ENCODE results near the gene INAFM2. TPM values are rescaled to one million over a fixed set of nuclear protein-coding genes. Genes with fewer than 3 reads are reported as not detected.

The INAFM2 gene
- total and polyA plus RNA-seq, 10 of the 15 experiments (the other 5 are each of a cell fraction or from before 2014, with no cell fraction given), result 0.75 to 8.1 (median 3.9) TPM

GRCh38 chr15:40357246-40357645 lies 33.8 kb downstream of the INAFM2 start:
- Histone ChIP-seq H3K36me3 (ENCODE audit: control insufficient read depth in 2 of 2, insufficient read depth in 2 of 2, low read length in 1 of 2) (no peaks in the 10 kb centered on the region), H3K4me3 (no peak overlapping the region), H2AFZ (ENCODE audit: control insufficient read depth, low read depth, low read length) (no peak overlapping the region), H3K9me3 (replicated peaks; ENCODE audit: control insufficient read depth, insufficient read depth, low read length) (no peaks in the 10 kb centered on the region), H3K27ac (ENCODE audit: control insufficient read depth, insufficient read depth) (no peak overlapping the region), H3K27me3 (replicated peaks in 1 of 2; ENCODE audit: control insufficient read depth in 2 of 2, insufficient read depth in 2 of 2, low read length in 1 of 2) (peaks cover 0 to 6% of the 10 kb centered on the region in 2 experiments; a peak in 3 of 4 replicates), H4K20me1 (ENCODE audit: control insufficient read depth, insufficient read depth) (no peaks in the 10 kb centered on the region), H3K9ac (ENCODE audit: control insufficient read depth, insufficient read depth, low read length) (no peak overlapping the region), H3K4me1 (ENCODE audit: control insufficient read depth, insufficient read depth, low read length) (peaks cover 5% of the 10 kb centered on the region; the same call in 1 of the 2 replicates), H3K4me2 (ENCODE audit: control insufficient read depth, insufficient read depth) (no peak overlapping the region), H3K79me2 (ENCODE audit: control insufficient read depth, insufficient read depth, low read length) (no peaks in the 10 kb centered on the region)
- in situ Hi-C loops (cut with MboI), result loop anchor here (5.0 kb wide), 1 partner anchor 50 kb away; the partner anchor contains the start of gene PLCB2
- no peak for DNase-seq (ENCODE audit: low read depth, low spot score)
- BruUV-seq (replicated peaks), result no TSS peak
- ChIA-PET RAD21 (ENCODE audit: unreplicated experiment) (no interaction called here), SMC1A (ENCODE audit: uncharacterized antibody, unreplicated experiment) (interaction anchor here (0.7 kb wide), 1 partner anchor 51 kb away, joined by 3 read pairs; no protein-coding TSS in a partner anchor), CTCF (interaction anchor here (1.3 to 1.9 kb wide), 3 partner anchors 13 to 140 kb away, joined by 4 to 5 read pairs (median 4); no protein-coding TSS in a partner anchor), POLR2A (no interaction called here)
- no peak for FAIRE-seq
- 0% methylated on average over 1 of the region's 1 CpG for WGBS (ENCODE audit: insufficient coverage, insufficient replicate concordance, low lambda C conversion rate, missing lambda C conversion rate)
- TF ChIP-seq ZNF384 (IDR thresholded peaks at IDR 0.05; ENCODE audit: borderline replicate concordance, low read depth, low read length), result no peak
- TF ChIP-seq ETV6 (conservative IDR thresholded peaks at IDR 0.05 in 1 of 2, IDR thresholded peaks at IDR 0.05 in 1 of 2; ENCODE audit: borderline replicate concordance in 1 of 2, low read depth in 1 of 2), result no peak
- no peak for TF ChIP-seq ZSCAN29 (IDR thresholded peaks at IDR 0.05)
- TF ChIP-seq STAT1 (conservative IDR thresholded peaks at IDR 0.05), result no peak
- no peak for TF ChIP-seq ATF7 (IDR thresholded peaks at IDR 0.05; ENCODE audit: low read depth)
- TF ChIP-seq ATF3 (IDR thresholded peaks at IDR 0.05; ENCODE audit: borderline replicate concordance, extremely low read depth, low read depth, low read length), result no peak
- no peak for TF ChIP-seq USF1 (IDR thresholded peaks at IDR 0.05; ENCODE audit: borderline replicate concordance, extremely low read length, insufficient read depth, low read depth, low read length)
- TF ChIP-seq TAF1 (IDR thresholded peaks at IDR 0.05; ENCODE audit: borderline replicate concordance, low read depth, low read length), result no peak
- no peak for TF ChIP-seq EED (IDR thresholded peaks at IDR 0.05; ENCODE audit: low read depth)
- TF ChIP-seq MYC (IDR thresholded peaks at IDR 0.05; ENCODE audit: insufficient read depth, insufficient read length, insufficient replicate concordance, low read length, severe bottlenecking), result no peak
- TF ChIP-seq POU2F2 (IDR thresholded peaks at IDR 0.05; ENCODE audit: borderline replicate concordance, low read depth, low read length), result no peak
- TF ChIP-seq ZNF207 (IDR thresholded peaks at IDR 0.05; ENCODE audit: borderline replicate concordance), result no peak
- no peak for TF ChIP-seq SMARCA5 (IDR thresholded peaks at IDR 0.05)
- no peak for TF ChIP-seq IRF4 (IDR thresholded peaks at IDR 0.05; ENCODE audit: low read depth, low read length)
- intact Hi-C loops (cut with micrococcal nuclease; ENCODE audit: unreplicated experiment), result no loop called here
- ATAC-seq, result no peak
